Measurements from ENCODE around the gene NT5C. TPM values are rescaled to one million over a fixed set of nuclear protein-coding genes. Genes with fewer than 3 reads are reported as not detected.

The NT5C gene
- polyA plus RNA-seq, 1 donor = 48.7 TPM

- DNase-seq = no peak
Observed at GRCh38 chr17:75115555-75115954, 16.0 kb downstream of the NT5C start.

GRCh38 chr17:75114552-75115314, 16.8 kb downstream of the NT5C start:
- no peak for DNase-seq

- DNase-seq = peak; percentile 91
Observed at GRCh38 chr17:75113798-75114551, 17.6 kb downstream of the NT5C start.

GRCh38 chr17:75111777-75112335, 19.7 kb downstream of the NT5C start:
- DNase-seq = no peak

- no peak for DNase-seq
Observed at GRCh38 chr17:75110234-75110937, 21.2 kb downstream of the NT5C start.

- peak; percentile 92 for DNase-seq
Observed at GRCh38 chr17:75109407-75110233, 21.9 kb downstream of the NT5C start, which contains the start of gene ARMC7. ARMC7 (plus strand) TSS chr17:75109969; CDS start chr17:75110289, 320 bp downstream.

GRCh38 chr17:75109046-75109406, 22.5 kb downstream of the NT5C start:
- DNase-seq = no peak

GRCh38 chr17:75108193-75108592, 23.3 kb downstream of the NT5C start:
- DNase-seq = no peak

- no peak for DNase-seq
Observed at GRCh38 chr17:75105126-75106080, 26.1 kb downstream of the NT5C start.

- DNase-seq = no peak
Observed at GRCh38 chr17:75103601-75104554, 27.7 kb downstream of the NT5C start.

- no peak for DNase-seq
Observed at GRCh38 chr17:75102385-75102821, 29.1 kb downstream of the NT5C start.

- no peak for DNase-seq
Observed at GRCh38 chr17:75099881-75100595, 31.5 kb downstream of the NT5C start.

- DNase-seq = no peak
Observed at GRCh38 chr17:75098861-75099260, 32.7 kb downstream of the NT5C start.

- no peak for DNase-seq
Observed at GRCh38 chr17:75097865-75098264, 33.7 kb downstream of the NT5C start.

GRCh38 chr17:75096082-75096625, 35.4 kb downstream of the NT5C start:
- DNase-seq = peak; percentile 48

GRCh38 chr17:75094871-75095399, 36.6 kb downstream of the NT5C start:
- DNase-seq = no peak

GRCh38 chr17:75093548-75094158, 37.9 kb downstream of the NT5C start:
- no peak for DNase-seq

GRCh38 chr17:75091855-75092327, 39.7 kb downstream of the NT5C start:
- DNase-seq = no peak

Measured in hindlimb muscle (tissue), 1 donor.